SK-N-SH treated with all-trans-retinoic acid at 6 μM for 48 hours (cell line): ENCODE results near the gene FPGT.

ENCODE experiments used
- ARNTL ChIP-seq: fragments of 450-650 bp; formaldehyde crosslinking; IDR thresholded peaks from 2 replicates; pipeline ENCODE4 v1.5.0; 2020; ENCODE audit warnings: low read depth, mild to moderate bottlenecking, moderate library complexity, borderline replicate concordance
- ESRRG ChIP-seq: fragments of 250-450 bp; sonication (Bioruptor Pico); IDR thresholded peaks from 2 replicates; pipeline ENCODE4 v1.6.1; 2021; ENCODE audit warnings: mild to moderate bottlenecking
- PPARA ChIP-seq: fragments of 250-450 bp; sonication (Bioruptor Pico); IDR thresholded peaks from 2 replicates; pipeline ENCODE4 v1.5.0; 2020; ENCODE audit warnings: mild to moderate bottlenecking, borderline replicate concordance
- RARB ChIP-seq: fragments of 250-450 bp; sonication (Bioruptor Pico); IDR thresholded peaks from 2 replicates; pipeline ENCODE4 v1.8.0; 2021; ENCODE audit warnings: mild to moderate bottlenecking, moderate library complexity
- ZC3H10 ChIP-seq: fragments of 250-450 bp; sonication (Bioruptor Pico); IDR thresholded peaks from 2 replicates; pipeline ENCODE4 v1.5.1; 2021; ENCODE audit warnings: mild to moderate bottlenecking, moderate library complexity
- ZNF565 ChIP-seq: fragments of 450-650 bp; formaldehyde crosslinking; conservative IDR thresholded peaks from 2 replicates; pipeline ENCODE4 v1.5.0; 2020; ENCODE audit warnings: low read depth, mild to moderate bottlenecking, moderate library complexity
- TF ChIP-seq, protein P1 (sequence below): fragments of 250-450 bp; sonication (Bioruptor Pico); IDR thresholded peaks from 2 replicates; pipeline ENCODE4 v1.8.0; 2020; ENCODE audit warnings: mild to moderate bottlenecking, moderate library complexity, borderline replicate concordance

- TF ChIP-seq PPARA (CRISPR knock-in tag) (no peak), ESRRG (CRISPR knock-in tag) (no peak), ZC3H10 (CRISPR knock-in tag) (no peak), RARB (CRISPR knock-in tag) (no peak), ARNTL (CRISPR knock-in tag) (no peak), ZNF565 (no peak)
- TF ChIP-seq, protein P1, sequence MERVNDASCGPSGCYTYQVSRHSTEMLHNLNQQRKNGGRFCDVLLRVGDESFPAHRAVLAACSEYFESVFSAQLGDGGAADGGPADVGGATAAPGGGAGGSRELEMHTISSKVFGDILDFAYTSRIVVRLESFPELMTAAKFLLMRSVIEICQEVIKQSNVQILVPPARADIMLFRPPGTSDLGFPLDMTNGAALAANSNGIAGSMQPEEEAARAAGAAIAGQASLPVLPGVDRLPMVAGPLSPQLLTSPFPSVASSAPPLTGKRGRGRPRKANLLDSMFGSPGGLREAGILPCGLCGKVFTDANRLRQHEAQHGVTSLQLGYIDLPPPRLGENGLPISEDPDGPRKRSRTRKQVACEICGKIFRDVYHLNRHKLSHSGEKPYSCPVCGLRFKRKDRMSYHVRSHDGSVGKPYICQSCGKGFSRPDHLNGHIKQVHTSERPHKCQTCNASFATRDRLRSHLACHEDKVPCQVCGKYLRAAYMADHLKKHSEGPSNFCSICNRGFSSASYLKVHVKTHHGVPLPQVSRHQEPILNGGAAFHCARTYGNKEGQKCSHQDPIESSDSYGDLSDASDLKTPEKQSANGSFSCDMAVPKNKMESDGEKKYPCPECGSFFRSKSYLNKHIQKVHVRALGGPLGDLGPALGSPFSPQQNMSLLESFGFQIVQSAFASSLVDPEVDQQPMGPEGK (CRISPR knock-in tag), result no peak
Measured at GRCh38 chr1:74237035-74237434, 39.0 kb downstream of the FPGT start.
